Fibroblast of villous mesenchyme (primary cell): ENCODE data around the gene METTL3. TPM values are rescaled to one million over a fixed set of nuclear protein-coding genes. Genes with fewer than 3 reads are reported as not detected.

Experiments used
- DNase-seq: peaks from one replicate; pipeline ENCODE4 v3.0.0-alpha.2; 2010; ENCODE audit warnings: low read depth
- H3K4me3 ChIP-seq: 2 replicates; pipeline ENCODE4 v1.5.1; 2011; ENCODE audit warnings: low read depth, mild to moderate bottlenecking, low read length
- CTCF ChIP-seq: IDR thresholded peaks from 2 replicates; pipeline ENCODE4 v1.5.1; 2012; ENCODE audit warnings: low read depth, mild to moderate bottlenecking, low read length; ENCODE audit not compliant: insufficient read depth
- total RNA-seq: library from RNA; depleted of rRNA; stranded (reverse); fragments of >200 nt; gene quantifications from 2 replicates; pipeline ENCODE4 v1.2.3, GENCODE V29; 2012

Gene METTL3
- total RNA-seq, 1 donor = 51.8 TPM

GRCh38 chr14:21535545-21536417, 24.6 kb upstream of the METTL3 start:
- TF ChIP-seq CTCF = no peak
- H3K4me3 ChIP-seq = no peak overlapping the region
- DNase-seq = no peak

DNA sequence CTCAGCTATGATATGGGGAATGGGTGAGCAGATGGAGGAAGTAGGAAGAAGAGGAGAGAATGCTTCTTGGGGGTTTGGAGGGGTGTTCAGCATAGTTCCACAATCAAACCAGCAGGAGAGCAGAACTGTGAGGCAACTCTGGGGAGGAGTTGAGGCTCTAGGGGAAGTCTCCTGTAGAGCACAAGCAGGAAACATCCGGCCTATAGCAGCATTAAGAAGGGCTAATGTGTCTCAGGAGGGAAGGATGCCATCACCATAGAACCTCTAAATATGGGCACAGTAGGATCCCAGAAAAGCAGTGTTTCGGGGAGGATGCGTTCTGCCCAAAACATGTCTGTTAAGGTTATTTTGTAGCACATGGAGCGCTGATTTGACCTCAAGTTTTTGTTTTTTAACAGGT, 23.4 kb upstream of the METTL3 start:
- DNase-seq = no peak
- TF ChIP-seq CTCF = no peak
- no peak overlapping the region for H3K4me3 ChIP-seq

GRCh38 chr14:21533294-21533693, 22.2 kb upstream of the METTL3 start:
- TF ChIP-seq CTCF = no peak
- H3K4me3 ChIP-seq = no peak overlapping the region
- DNase-seq = no peak

DNA sequence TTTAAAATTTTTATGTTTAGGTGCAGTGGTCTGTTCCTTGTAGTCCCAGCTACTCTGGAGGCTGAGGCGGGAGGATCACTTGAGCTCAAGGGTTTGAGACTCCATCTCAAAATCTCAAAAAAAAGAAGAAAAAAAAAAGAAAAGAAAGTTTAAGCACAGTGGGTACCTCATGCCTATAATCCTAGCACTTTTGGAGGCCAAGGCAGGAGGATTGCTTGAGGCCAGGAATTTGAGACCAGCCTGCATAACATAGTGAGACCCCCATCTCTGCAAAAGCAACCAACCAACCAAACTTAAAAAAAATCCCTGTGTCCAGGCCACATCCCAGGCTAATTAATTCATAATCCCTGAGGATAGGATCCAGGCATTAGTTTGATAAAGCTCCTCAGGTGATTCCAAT, 18.4 kb upstream of the METTL3 start:
- no peak overlapping the region for H3K4me3 ChIP-seq
- DNase-seq = no peak
- no peak for TF ChIP-seq CTCF

- peak; percentile 54 for DNase-seq
- no peak for TF ChIP-seq CTCF
- H3K4me3 ChIP-seq = no peak overlapping the region
Measured at GRCh38 chr14:21528381-21529348, 17.5 kb upstream of the METTL3 start.

- no peak for DNase-seq
Measured at GRCh38 chr14:21527318-21527679, 16.2 kb upstream of the METTL3 start.

More at GRCh38 chr14:21527318-21527679, 16.2 kb upstream of the METTL3 start:
- H3K4me3 ChIP-seq = no peak overlapping the region
- TF ChIP-seq CTCF = no peak
